Naive B cell (primary cell): ENCODE results near the gene THSD4. TPM values are rescaled to one million over a fixed set of nuclear protein-coding genes. Genes with fewer than 3 reads are reported as not detected.
A peak's percentile ranks its signal among the peaks of the same experiment; 100 is the strongest.

Experiments
- ATAC-seq, 2 donors: fragments of 150-1000 bp; cut with Tn5 transposase; 2 replicates each; pipeline ENCODE4 v1.10.0; 2021; ENCODE audit warnings: low read depth in 2 of 2, mild to moderate bottlenecking in 2 of 2, moderate library complexity in 2 of 2
- DNase-seq: peaks from one replicate; pipeline ENCODE4 v3.0.0; 2022
- H3K27ac Mint-ChIP-seq, 6 donors: one replicate each; pipeline ENCODE4 v1.8.0; 2020 to 2022; ENCODE audit warnings: mild to moderate bottlenecking in 6 of 6, mixed read lengths in 6 of 6, moderate library complexity in 5 of 6, inconsistent platforms in 2 of 6
- H3K27me3 Mint-ChIP-seq, 3 donors: one replicate each; pipeline ENCODE4 v1.8.0; 2021 to 2022; ENCODE audit warnings: mixed read lengths in 3 of 3, mild to moderate bottlenecking in 1 of 3
- H3K36me3 Mint-ChIP-seq, 2 donors: one replicate each; pipeline ENCODE4 v1.8.0; 2020 to 2022; ENCODE audit warnings: mixed read lengths in 2 of 2, inconsistent platforms in 1 of 2, mild to moderate bottlenecking in 1 of 2
- H3K4me1 Mint-ChIP-seq, 3 donors: one replicate each; pipeline ENCODE4 v1.8.0; 2020 to 2022; ENCODE audit warnings: mixed read lengths in 3 of 3, inconsistent platforms in 1 of 3, mild to moderate bottlenecking in 1 of 3, moderate library complexity in 1 of 3
- H3K4me3 Mint-ChIP-seq, 8 donors: one replicate each; pipeline ENCODE4 v1.8.0; 2020 to 2022; ENCODE audit warnings: mild to moderate bottlenecking in 8 of 8, mixed read lengths in 8 of 8, moderate library complexity in 8 of 8, inconsistent platforms in 2 of 8
- H3K9me3 Mint-ChIP-seq, 7 donors: one replicate each; pipeline ENCODE4 v1.8.0; 2020 to 2022; ENCODE audit warnings: mixed read lengths in 7 of 7, mild to moderate bottlenecking in 5 of 7, inconsistent platforms in 2 of 7, moderate library complexity in 1 of 7
- polyA plus RNA-seq, 6 donors: library from polyadenylated mRNA; unstranded; fragments of 300-500 nt; fragmentation: Illumina TruSeq; gene quantifications; one replicate each; pipeline ENCODE4 v1.2.3, GENCODE V29; 2021; ENCODE audit warnings: low read depth in 6 of 6

The THSD4 gene
- polyA plus RNA-seq, 6 donors from 2014 or later: not detected

DNA sequence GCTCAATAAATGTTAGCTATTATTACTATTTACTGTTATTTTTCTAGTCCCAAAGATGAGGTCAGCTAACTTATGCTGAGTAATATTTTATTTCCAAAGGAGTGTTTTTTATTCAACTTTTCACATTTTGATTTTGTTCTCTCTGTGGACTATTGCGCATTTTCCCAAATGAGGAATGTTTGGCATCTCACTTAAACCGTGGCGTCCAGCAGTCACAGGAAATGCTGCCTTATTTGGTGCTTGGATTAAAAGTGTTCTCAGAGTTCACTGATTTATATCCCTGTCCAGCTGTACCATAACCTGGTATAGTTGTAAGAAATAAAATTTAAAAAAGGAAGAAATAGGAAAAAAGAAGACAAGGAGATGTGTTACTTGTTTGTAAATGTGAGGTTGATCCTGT, 166.8 kb downstream of the THSD4 start:
- Mint-ChIP-seq H3K27ac (no peak overlapping the region), H3K9me3 (peaks cover 0 to 2% (median 0%) of the 10 kb centered on the region in 7 donors), H3K4me1 (no peaks in the 10 kb centered on the region), H3K36me3 (no peaks in the 10 kb centered on the region), H3K27me3 (peaks cover 0 to 16% (median 7%) of the 10 kb centered on the region in 3 donors), H3K4me3 (no peak overlapping the region)
- DNase-seq: no peak
- no peak for ATAC-seq

DNA sequence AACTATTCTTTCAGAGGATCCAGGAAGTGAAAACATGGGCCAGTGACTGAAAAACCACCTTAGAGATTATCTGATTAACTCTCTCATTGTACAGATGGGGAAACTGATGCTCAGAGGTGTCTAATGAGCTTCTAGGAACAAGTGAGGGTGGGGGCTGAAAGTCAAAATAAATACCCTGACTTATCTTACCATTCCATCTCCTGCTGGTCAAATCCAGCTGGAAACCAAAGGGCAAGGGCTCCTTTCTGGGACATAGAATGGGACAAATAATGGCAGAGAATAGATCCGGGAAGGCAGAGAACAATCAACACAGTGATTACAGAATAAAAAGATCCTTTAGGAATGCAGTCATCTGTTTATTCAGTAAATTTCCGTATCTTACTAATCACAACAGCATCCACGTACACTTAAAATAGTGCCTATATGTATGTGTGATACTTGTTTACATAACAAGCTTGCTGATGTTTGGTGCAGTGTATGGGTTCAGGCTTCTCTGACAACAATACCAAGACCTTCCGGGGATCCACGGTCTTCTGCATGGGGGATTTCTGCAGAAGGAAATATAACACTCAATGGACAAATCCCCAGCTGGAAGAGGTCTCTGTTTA, 173.2 kb downstream of the THSD4 start:
- Mint-ChIP-seq H3K4me3 (no peak overlapping the region), H3K4me1 (no peaks in the 10 kb centered on the region)

DNA sequence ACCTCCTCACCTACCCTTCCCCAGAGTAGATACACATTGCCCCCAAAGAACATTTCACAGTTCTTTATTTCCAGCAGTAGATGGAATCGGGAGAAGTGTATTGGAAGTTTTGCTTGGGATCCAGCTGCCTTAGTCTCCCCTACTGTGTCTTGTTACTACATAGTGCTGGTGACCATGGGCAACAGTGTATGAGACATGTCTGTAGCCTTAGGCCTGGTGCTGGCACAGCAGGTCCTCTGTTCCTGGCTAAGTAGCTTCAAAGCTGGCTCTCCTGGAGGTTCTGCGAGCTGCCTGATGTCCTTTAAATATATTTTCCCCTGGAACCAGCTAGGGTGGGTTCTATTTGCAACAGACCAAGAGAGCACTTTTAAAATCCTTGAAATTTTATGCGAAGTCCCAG, 174.7 kb downstream of the THSD4 start:
- Mint-ChIP-seq H3K4me3 (no peak overlapping the region), H3K4me1 (no peaks in the 10 kb centered on the region), H3K36me3 (no peaks in the 10 kb centered on the region), H3K27ac (no peak overlapping the region), H3K9me3 (peaks cover 0 to 5% (median 0%) of the 10 kb centered on the region in 7 donors), H3K27me3 (peaks cover 5 to 21% (median 18%) of the 10 kb centered on the region in 3 donors)
- ATAC-seq (no peak), DNase-seq (no peak)

More for the DNA sequence above, 173.2 kb downstream of the THSD4 start:
- Mint-ChIP-seq H3K9me3 (peaks cover 0 to 3% (median 0%) of the 10 kb centered on the region in 7 donors), H3K27me3 (peaks cover under 1 to 18% (median 18%) of the 10 kb centered on the region in 3 donors), H3K36me3 (no peaks in the 10 kb centered on the region), H3K27ac (no peak overlapping the region)
- no peak for DNase-seq
- ATAC-seq: no peak

DNA sequence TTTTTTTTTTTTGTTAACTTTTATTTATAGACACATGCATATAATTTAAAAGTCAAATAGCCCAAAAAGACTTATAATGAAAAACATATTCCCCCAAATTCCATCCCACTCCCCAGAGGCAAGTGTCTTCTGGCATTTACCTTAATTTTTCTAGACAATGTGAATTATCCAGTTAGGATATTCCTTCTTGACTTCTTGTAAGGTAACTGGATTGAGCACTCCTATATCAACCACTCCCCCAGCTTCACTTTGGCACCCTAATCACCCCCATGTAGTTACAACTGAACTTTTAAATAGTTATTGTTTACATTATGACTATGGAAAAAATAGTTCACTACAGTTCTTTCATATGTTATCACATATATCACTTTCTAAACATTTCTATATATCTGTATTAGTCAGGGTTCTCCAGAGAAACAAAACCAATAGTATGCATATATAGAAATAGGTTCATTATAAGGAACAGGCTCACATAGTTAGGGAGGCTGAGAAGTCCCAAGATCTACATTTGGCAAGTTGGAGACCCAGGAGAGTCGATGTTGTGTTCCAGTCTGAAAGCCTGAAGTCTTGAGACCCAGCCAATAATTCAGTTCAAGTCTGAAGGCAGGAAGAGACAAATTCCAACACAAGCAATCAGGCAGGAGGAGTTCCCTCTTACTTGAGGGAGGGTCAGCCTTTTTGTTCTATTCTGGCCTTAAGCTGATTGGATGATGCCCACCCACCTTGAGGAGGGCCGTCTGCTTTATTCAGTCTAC, 175.8 kb downstream of the THSD4 start:
- no peaks in the 10 kb centered on the region for H3K4me1 Mint-ChIP-seq
- no peaks in the 10 kb centered on the region for H3K36me3 Mint-ChIP-seq
- H3K27ac Mint-ChIP-seq: no peak overlapping the region
- no peak for DNase-seq
- peaks cover 0 to 5% (median 0%) of the 10 kb centered on the region in 7 donors for H3K9me3 Mint-ChIP-seq
- H3K27me3 Mint-ChIP-seq: peaks cover 5 to 21% (median 18%) of the 10 kb centered on the region in 3 donors
- peak overlapping the region in 1 of 8 donors; percentile 6 for H3K4me3 Mint-ChIP-seq
- ATAC-seq: no peak

DNA sequence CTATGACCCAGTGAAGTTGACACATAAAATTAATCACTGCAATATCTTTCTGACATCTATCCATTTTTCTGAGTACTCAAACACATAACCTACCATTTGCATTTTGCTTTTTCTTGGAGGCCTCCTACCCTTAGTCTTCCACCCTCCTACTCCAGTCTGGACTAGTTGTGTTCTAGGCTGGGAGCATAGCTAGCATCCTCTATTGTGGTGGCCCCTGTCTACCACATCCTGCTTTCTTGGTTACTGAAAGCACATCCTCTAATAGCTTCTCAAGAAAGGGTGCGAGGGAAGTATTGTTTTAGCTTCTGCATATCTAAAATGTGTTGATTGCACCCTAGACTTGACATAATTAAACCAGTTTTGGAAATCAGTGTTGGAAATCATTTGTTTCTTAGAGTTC, 176.5 kb downstream of the THSD4 start:
- Mint-ChIP-seq H3K27ac (no peak overlapping the region), H3K36me3 (no peaks in the 10 kb centered on the region), H3K9me3 (peaks cover 0 to 7% (median 0%) of the 10 kb centered on the region in 7 donors), H3K4me1 (no peaks in the 10 kb centered on the region), H3K27me3 (peaks cover 5 to 22% (median 15%) of the 10 kb centered on the region in 3 donors), H3K4me3 (no peak overlapping the region)
- DNase-seq: no peak
- ATAC-seq: no peak

DNA sequence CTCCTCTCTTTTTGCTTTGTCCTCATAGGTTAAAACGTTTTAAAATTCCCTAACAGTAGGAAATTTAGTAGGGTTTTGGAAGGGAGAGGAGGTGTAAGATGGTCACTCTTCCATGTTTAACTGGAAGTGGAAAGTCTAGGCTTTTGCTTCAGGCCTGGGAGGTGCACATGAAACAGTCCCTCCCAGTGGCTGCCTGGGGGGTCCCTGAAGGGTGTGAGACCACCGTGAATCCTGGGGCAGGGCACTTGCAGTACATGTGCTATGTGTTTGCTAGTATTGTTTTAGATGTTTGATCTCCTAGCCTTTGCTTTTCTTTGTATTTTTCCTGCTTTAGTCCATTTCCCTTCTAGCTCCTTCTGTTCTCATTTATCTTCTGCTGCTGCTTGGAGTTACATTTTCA, 178.5 kb downstream of the THSD4 start:
- Mint-ChIP-seq H3K36me3 (no peaks in the 10 kb centered on the region), H3K9me3 (peaks cover 0 to 7% (median 2%) of the 10 kb centered on the region in 7 donors), H3K4me3 (no peak overlapping the region), H3K4me1 (no peaks in the 10 kb centered on the region), H3K27me3 (peaks cover 5 to 24% (median 19%) of the 10 kb centered on the region in 3 donors), H3K27ac (no peak overlapping the region)
- no peak for ATAC-seq
- no peak for DNase-seq

DNA sequence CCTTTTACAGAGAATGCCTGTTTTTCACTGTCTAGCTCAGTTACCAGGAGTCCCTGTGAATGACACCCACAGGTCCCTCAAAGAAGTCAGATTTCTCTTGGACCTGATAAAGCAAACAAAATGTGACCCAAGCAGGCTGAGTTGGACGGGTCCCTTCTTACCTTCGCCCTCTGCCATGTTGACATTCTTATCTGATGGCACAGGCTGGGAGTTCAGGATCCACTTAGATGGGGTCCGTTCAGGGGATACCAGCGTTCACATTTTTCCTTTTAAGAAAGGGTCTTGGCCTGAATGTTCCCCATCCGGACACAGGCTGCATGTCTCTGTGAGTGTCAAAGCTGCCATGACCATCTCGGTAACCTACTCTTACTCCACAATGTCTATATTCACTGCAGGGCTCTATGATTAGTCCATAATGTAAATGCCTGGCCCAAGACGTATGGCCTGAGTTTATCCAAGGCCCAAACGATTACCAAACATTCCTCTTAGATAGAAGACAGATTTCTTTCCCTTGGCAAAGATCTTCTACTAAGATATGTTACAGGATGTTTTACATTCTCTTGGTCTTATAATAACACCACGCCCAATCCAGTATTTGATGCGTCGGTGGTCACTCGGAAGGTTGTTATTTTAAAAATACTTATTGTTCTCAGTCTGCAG, 179.1 kb downstream of the THSD4 start:
- Mint-ChIP-seq H3K27ac (no peak overlapping the region), H3K27me3 (peaks cover 11 to 24% (median 19%) of the 10 kb centered on the region in 3 donors), H3K4me1 (no peaks in the 10 kb centered on the region), H3K36me3 (no peaks in the 10 kb centered on the region), H3K9me3 (peaks cover 0 to 7% (median 2%) of the 10 kb centered on the region in 7 donors), H3K4me3 (no peak overlapping the region)
- ATAC-seq: no peak
- no peak for DNase-seq

DNA sequence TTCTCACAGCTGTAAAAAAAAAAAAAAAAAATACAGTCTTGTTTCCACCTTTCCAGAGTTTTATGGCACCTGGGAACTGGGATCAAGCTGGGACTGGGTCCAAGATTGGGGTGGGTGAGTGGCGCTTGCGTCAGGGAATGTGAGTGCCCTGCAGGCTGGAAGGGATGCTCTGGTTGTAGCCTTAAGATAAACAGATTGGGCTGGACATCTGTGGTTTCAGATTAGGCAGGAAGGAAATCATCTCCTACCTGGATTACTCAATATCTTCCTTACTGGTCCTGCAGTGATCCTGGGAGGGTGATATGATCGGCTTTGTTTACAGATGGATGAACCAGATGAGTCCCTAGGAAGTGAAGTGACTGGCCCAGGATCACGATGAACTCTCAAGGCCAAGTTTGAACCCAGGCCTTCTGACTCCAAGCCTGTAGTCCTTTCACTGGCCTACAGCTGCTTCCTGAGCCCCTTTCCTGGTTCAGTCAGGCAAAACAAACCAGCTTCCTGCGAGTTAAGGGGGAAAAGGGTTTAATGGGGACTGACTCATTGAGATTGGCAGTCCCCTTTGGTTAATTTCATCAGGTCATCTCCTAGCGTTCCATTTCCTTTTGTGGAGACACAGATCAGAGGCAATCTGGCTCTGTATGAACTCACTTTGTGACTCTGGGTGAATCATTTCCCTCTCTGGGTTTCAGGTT, 179.8 kb downstream of the THSD4 start:
- H3K36me3 Mint-ChIP-seq: no peaks in the 10 kb centered on the region
- no peaks in the 10 kb centered on the region for H3K4me1 Mint-ChIP-seq
- H3K9me3 Mint-ChIP-seq: peaks cover 0 to 7% (median 2%) of the 10 kb centered on the region in 7 donors
- H3K27ac Mint-ChIP-seq: no peak overlapping the region
- ATAC-seq (no peak), DNase-seq (no peak)
- H3K4me3 Mint-ChIP-seq: no peak overlapping the region
- peaks cover 14 to 20% (median 18%) of the 10 kb centered on the region in 3 donors for H3K27me3 Mint-ChIP-seq

DNA sequence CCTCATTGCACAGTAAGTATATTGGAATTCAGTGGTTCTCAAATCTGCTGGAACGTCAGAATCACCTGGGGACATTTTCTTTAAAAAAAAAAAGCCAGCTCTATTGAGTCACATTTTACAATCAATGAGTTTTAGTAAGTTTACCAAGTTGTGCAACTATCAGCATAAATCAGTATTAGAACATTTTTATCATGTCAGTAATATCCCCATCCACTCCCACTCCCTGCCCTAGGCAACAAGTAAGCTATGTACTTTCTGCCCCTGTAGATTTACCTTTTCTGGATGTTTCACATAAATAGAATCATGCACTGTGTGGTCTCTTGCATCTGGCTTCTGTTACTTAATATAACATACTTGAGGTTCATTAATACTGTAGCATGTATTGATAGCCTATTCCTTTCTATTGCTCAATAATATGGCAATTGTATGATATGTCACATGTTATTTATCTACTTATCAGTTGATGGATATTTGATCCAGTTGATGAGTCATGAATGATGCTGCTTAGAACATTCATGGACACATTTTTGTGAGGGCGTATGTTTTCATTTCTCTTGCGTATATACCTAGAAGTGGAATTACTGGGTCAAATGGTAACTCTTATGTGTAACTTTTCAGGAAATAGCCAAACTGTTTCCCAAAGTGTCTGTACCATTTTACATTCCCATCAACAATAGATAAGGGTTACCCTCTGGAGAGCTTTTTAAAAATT, 180.5 kb downstream of the THSD4 start:
- Mint-ChIP-seq H3K4me3 (no peak overlapping the region), H3K27me3 (peaks cover 14 to 20% (median 17%) of the 10 kb centered on the region in 3 donors), H3K9me3 (peaks cover 0 to 7% (median 2%) of the 10 kb centered on the region in 7 donors), H3K36me3 (no peaks in the 10 kb centered on the region), H3K27ac (no peak overlapping the region), H3K4me1 (no peaks in the 10 kb centered on the region)
- ATAC-seq: no peak
- no peak for DNase-seq

DNA sequence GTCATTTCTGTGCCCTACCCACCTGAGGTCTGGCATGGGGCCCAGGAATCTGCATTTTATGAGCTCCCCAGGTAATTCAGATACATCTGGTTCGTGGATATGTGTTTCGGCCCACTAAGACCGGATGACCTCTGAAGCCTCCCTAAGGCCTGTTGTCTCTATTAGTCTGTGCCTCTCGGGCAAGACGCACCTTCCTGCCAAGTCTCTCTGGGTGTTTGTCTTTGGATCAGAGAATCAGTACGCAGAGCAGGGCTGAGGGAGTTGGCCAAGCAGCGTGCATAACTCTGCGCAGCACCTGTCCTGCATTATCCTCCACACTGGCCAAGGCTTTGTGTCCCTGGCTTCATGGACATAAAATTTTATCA, 181.0 kb downstream of the THSD4 start:
- Mint-ChIP-seq H3K27me3 (peaks cover 14 to 17% (median 15%) of the 10 kb centered on the region in 3 donors), H3K4me1 (no peaks in the 10 kb centered on the region), H3K36me3 (no peaks in the 10 kb centered on the region), H3K9me3 (peaks cover 0 to 7% (median 2%) of the 10 kb centered on the region in 7 donors), H3K4me3 (no peak overlapping the region), H3K27ac (no peak overlapping the region)
- no peak for ATAC-seq
- DNase-seq: no peak

DNA sequence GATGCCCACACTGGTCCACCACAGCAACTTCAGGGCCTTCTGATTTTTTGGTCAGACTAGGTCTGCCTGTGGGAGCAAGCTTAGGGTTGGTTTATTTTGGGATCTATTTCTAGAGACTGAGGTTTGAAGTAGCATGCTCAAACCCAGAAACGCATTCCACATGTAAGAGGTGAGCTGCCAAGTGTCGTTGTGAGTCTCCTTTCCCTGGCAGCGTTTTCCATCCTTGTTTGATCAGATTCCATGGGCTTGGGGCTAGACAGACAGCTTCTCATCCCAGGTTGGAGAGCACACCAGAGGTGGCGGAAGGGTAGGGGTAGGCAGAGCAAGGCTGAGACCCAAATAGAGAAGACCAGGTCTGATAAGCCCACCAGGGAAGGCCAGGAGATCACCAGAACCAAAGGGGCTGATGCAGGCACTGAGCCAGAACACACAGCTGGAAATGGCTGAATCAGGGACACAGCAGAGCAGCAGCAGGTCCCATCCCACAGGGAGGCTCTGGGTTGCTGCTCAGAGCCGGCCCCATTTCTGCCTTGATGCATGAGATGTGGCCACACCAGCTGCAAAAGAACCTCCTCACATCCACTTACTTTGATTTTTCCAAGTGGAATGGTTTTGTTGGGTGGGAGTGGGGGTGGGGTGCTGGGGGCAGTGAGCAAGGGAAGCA, 186.8 kb downstream of the THSD4 start:
- H3K9me3 Mint-ChIP-seq: peaks cover 0 to 4% (median 0%) of the 10 kb centered on the region in 7 donors

DNA sequence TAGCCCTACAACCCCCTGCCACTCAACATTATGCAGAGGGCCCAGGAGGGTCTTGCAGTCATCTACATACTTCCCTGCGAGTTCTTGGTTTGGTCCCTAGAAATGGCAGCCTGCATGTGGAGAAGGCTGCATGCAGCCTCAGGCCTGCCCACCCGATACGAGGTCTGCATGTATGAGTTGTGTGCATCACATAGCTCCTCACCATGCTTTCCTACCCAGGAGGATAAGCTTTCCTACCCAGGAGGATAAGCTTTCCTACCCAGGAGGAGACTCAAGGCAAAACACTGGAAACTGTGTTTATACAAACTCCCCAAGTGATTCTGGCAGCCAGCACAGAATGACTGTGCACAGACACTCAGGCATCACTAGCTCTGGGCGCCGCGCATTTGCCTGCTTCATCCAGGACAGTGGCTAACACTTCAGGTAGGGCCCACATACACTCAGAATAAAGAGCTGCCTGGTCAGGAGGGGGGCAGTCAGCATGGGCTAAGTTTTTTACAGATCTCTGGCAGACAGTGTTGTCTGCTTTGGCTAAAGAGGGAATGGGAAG, 187.7 kb downstream of the THSD4 start:
- Mint-ChIP-seq H3K9me3 (peaks cover 0 to 4% (median 0%) of the 10 kb centered on the region in 7 donors), H3K36me3 (no peaks in the 10 kb centered on the region), H3K4me1 (no peaks in the 10 kb centered on the region), H3K27me3 (peaks cover 6 to 17% (median 12%) of the 10 kb centered on the region in 3 donors), H3K4me3 (no peak overlapping the region), H3K27ac (no peak overlapping the region)
- DNase-seq (no peak), ATAC-seq (no peak)

More for the DNA sequence above, 186.8 kb downstream of the THSD4 start:
- DNase-seq (no peak), ATAC-seq (no peak)
- H3K27me3 Mint-ChIP-seq: peaks cover 12 to 17% (median 12%) of the 10 kb centered on the region in 3 donors
- H3K4me1 Mint-ChIP-seq: no peaks in the 10 kb centered on the region
- peak overlapping the region in 1 of 8 donors; percentile 1 for H3K4me3 Mint-ChIP-seq
- H3K36me3 Mint-ChIP-seq: no peaks in the 10 kb centered on the region
- H3K27ac Mint-ChIP-seq: no peak overlapping the region
